Activated CD4-positive, alpha-beta T cell treated with anti-CD3 and anti-CD28 coated beads for 4 hours (primary cell): ENCODE results near the gene CDC14A.
A peak's percentile ranks its signal among the peaks of the same experiment; 100 is the strongest.

Experiments used
- DNase-seq, 2 donors: peaks; one replicate each; pipeline ENCODE4 v3.0.0-alpha.2; 2020

The CDC14A gene

DNA sequence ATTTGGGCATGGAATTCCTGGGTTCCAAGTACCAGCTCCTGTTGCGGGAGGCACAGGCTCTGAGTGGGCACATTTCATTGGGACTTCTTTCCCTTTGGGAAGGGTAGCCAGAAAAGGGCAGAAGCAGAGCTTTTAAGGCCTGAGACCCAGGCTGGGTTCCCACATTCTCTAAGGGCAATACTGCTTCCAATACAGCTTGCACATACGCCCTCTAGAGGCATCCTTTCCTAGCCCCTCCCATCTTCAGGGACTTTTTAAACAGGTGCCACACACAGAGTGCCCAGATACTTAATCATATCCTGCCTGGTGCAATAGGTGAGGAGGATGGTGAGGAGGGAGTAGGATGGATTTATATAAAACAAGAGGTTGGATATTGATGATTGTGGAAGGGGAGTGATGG lies 191.3 kb downstream of the CDC14A start:
- peak in 1 of 2 donors; percentile 20 for DNase-seq

DNA sequence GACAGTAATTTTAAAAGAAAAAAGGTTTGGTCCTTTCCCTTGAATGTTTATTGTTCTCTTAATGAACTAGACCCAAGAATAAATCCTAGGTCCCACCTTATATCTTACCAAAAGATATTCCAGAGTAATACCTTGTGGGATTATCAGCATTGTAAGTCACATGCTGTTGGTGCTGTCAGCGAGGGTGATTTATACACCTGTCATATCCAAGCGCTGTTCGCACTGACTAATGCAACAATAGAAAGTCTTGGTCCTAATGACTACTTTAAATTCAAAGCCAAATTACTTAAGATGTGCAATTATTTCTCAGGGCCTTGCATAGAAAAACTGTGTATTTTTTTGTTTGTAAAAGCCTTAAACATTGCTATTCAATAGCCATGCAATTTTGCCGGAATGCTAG lies 192.5 kb downstream of the CDC14A start:
- no peak for DNase-seq

DNA sequence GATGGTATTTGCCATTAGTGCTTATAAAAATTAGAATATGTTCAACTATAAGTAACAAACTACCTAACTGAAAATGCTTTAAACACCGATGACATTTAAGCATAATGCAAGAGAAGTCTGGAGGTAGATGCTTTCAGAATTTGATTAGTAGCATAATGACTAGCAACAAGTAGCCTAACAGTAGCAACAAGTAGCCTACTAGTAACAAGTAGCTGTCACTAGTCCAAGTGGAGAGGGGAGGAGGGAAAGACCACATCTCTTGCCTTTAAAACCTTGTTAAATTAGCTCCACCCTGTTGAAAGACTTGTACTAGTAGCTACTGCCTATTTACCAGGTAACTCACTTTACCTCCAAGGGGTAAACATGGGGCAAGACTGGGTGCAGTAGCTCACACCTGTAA lies 193.5 kb downstream of the CDC14A start:
- no peak for DNase-seq

- no peak for DNase-seq
These were observed 199.7 kb downstream of the CDC14A start for GRCh38 chr1:100552031-100552430.

GRCh38 chr1:100552922-100553321 lies 200.6 kb downstream of the CDC14A start:
- DNase-seq = no peak

DNA sequence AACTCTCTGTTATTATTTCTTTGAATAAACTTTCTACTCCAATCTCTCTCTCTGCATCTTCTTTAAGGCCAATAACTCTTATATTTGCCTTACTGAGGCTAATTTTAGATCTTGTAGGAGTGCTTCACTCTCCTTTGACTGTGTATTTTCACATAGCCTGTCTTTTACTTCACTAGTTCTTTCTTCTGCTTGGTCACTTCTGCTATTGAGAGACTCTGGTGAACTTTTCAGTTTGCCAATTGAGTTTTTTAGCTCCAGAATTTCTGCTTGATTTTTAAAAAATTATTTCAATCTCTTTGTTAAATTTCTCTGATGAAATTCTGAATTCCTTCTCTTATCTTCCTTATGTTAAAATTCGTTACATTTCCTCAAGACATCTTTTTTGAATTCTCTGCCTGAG lies 203.9 kb downstream of the CDC14A start:
- DNase-seq = no peak

GRCh38 chr1:100556925-100557605 lies 204.8 kb downstream of the CDC14A start:
- DNase-seq = no peak

GRCh38 chr1:100557606-100557953 lies 205.3 kb downstream of the CDC14A start:
- DNase-seq = no peak

DNA sequence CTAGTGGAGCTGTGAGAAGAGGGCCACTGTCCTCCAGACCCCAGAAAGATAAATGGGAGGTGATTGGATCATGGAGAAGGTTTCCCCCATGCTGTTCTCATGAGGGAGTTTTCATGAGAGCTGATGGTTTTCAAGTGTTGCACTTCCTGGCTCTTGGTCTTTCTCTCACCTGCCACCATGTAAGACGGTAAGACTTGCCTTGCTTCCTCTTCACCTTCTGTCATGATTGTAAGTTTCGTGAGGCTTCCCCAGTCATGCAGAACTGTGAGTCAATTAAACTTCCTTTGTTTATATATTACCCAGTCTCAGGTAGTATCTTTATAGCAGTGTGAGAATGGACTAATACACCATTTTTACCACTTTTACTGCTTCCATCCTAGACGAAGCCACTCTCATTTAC lies 213.2 kb downstream of the CDC14A start:
- no peak for DNase-seq

- DNase-seq = no peak
These were observed 213.8 kb downstream of the CDC14A start for GRCh38 chr1:100565937-100566699.

GRCh38 chr1:100567062-100567461 lies 214.8 kb downstream of the CDC14A start:
- no peak for DNase-seq
